ENCODE results near the gene SLC16A8.

SLC16A8 gene

DNA sequence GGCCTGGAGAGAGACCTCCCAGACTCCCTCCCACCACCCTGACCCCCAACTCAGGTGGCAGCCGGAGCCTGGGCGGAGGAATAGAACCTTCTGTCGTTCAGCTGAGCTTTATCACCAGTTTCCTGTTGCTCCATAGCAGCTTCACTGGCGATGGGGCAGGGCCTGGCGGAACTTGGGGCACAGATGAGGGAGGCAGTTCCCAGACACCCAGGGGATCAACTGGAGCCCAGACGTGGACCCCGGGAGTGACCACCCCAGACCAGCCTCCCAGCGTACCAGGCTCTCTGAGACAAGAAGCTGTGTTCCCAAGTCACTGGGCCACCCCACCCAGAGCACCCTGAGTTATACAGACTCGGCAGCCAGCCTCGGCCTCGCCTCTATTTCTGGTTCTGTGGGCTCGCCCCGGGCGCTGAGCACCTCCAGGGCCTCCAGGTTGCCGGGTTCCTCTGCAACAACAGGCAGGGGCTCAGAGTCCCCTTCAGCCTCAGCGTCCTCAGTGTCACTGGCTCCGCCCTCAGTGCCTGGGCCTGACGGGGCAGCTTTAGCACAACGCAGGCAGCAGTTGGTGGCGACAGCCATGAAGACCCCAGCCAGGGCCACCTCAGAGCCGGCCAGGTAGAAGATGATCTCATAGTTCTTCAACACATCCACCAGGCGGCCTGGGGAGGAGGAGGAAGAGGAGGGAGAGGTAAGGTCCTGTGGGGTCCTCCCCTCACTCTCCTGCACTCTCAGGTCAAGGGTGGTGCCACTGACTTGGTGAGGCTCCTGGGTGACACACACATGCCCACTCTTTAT, 5.7 kb downstream of the SLC16A8 start:
- Histone ChIP-seq H3K4me3 (no peak overlapping the region), H3K9ac (ENCODE audit: insufficient read length) (no peak overlapping the region), H3K27ac (no peak overlapping the region), H3K36me3 (ENCODE audit: insufficient read depth, low read length) (no peaks in the 10 kb centered on the region), H3K9me3 (ENCODE audit: low read depth, low read length) (no peaks in the 10 kb centered on the region)
- DNase-seq (ENCODE audit: low read depth, low spot score): no peak
- TF ChIP-seq FOXP2 (optimal IDR thresholded peaks at IDR 0.05; ENCODE audit: control extremely low read depth, extremely low read length, insufficient read depth) (no peak), POLR2AphosphoS5 (IDR thresholded peaks at IDR 0.05; ENCODE audit: borderline replicate concordance, low read depth, low read length) (no peak), EZH2 (IDR thresholded peaks at IDR 0.05) (no peak)

DNA sequence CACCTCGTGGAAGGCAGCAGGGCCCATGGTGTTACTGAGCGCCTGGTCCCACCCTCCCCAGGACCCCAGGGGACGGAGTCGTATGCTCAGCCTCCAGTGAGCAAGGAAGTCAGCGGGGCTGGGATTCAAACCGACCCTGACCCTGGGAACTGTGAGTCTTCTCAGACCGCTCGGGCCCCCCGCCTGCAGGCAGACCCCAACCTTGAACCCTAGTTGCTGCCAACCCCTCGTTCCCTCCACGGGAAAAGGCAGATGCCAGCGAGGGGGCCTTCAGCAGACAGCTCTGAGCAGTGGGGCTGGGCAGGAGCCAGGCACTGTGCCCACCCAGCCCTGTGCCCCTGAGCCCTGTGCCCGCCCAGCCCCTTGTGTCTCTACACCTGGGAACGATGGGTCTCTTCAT, 6.4 kb downstream of the SLC16A8 start:
- no peak for TF ChIP-seq EZH2 (IDR thresholded peaks at IDR 0.05)
- TF ChIP-seq FOXP2 (optimal IDR thresholded peaks at IDR 0.05; ENCODE audit: control extremely low read depth, extremely low read length, insufficient read depth): no peak

DNA sequence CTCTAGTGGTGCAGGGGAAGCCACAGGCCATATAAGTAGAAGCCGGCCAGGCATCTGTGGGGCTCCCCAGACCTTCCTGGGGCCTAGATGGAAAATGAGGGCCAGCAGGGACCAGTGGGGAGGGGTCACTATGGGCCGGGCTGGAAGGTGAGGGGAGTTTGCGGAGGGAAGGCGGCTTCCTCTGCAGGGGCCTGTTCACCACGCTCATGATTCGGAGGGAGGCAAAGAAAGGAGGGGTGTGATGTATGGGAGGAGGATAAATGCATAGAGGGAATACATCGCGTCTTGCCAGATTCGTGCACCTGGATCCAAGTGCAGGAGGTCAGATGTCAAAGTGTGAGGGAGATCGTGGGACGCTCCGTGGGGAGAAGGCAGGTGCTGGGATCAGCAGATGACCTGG, 6.9 kb downstream of the SLC16A8 start:
- Histone ChIP-seq H3K27ac (no peak overlapping the region), H3K36me3 (ENCODE audit: insufficient read depth, low read length) (no peaks in the 10 kb centered on the region; the same call in 1 of the 2 replicates), H3K9me3 (ENCODE audit: low read depth, low read length) (no peaks in the 10 kb centered on the region), H3K9ac (ENCODE audit: insufficient read length) (no peak overlapping the region), H3K4me3 (no peak overlapping the region)
- TF ChIP-seq FOXP2 (optimal IDR thresholded peaks at IDR 0.05; ENCODE audit: control extremely low read depth, extremely low read length, insufficient read depth) (no peak), POLR2AphosphoS5 (IDR thresholded peaks at IDR 0.05; ENCODE audit: borderline replicate concordance, low read depth, low read length) (no peak), EZH2 (IDR thresholded peaks at IDR 0.05) (no peak)
- no peak for DNase-seq (ENCODE audit: low read depth, low spot score)

More for the DNA sequence above, 6.4 kb downstream of the SLC16A8 start:
- H3K4me3 ChIP-seq: no peak overlapping the region
- no peak overlapping the region for H3K9ac ChIP-seq (ENCODE audit: insufficient read length)
- no peak overlapping the region for H3K27ac ChIP-seq
- H3K36me3 ChIP-seq (ENCODE audit: insufficient read depth, low read length): no peaks in the 10 kb centered on the region; the same call in 1 of the 2 replicates
- no peaks in the 10 kb centered on the region for H3K9me3 ChIP-seq (ENCODE audit: low read depth, low read length)
- DNase-seq (ENCODE audit: low read depth, low spot score): no peak

DNA sequence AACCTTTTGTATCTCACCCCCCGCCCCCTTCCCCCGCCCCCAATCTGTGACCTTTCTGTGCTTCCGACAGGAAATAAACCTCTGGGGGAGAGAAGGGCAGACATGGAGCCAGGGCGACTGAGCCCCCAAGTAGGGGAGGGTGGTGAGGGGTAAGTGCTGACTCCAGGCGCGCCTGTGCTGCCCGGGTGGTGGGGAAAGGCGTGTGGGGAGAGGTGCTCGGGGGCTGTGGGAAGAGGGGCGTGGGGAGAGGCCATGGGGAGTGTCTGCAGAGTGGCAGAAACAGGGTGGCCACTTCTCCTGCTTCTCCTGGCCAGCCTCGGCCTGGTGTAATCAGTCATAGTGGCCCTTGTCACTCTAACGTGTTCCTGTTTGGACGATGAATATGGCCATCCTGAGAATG, 8.0 kb downstream of the SLC16A8 start:
- no peak for TF ChIP-seq EZH2 (IDR thresholded peaks at IDR 0.05)
- no peak for TF ChIP-seq POLR2AphosphoS5 (IDR thresholded peaks at IDR 0.05; ENCODE audit: borderline replicate concordance, low read depth, low read length)
- TF ChIP-seq FOXP2 (optimal IDR thresholded peaks at IDR 0.05; ENCODE audit: control extremely low read depth, extremely low read length, insufficient read depth): no peak
- Histone ChIP-seq H3K9me3 (ENCODE audit: low read depth, low read length) (no peaks in the 10 kb centered on the region), H3K4me3 (no peak overlapping the region), H3K9ac (ENCODE audit: insufficient read length) (no peak overlapping the region), H3K27ac (no peak overlapping the region), H3K36me3 (ENCODE audit: insufficient read depth, low read length) (no peaks in the 10 kb centered on the region; the same call in 1 of the 2 replicates)
- DNase-seq (ENCODE audit: low read depth, low spot score): no peak

DNA sequence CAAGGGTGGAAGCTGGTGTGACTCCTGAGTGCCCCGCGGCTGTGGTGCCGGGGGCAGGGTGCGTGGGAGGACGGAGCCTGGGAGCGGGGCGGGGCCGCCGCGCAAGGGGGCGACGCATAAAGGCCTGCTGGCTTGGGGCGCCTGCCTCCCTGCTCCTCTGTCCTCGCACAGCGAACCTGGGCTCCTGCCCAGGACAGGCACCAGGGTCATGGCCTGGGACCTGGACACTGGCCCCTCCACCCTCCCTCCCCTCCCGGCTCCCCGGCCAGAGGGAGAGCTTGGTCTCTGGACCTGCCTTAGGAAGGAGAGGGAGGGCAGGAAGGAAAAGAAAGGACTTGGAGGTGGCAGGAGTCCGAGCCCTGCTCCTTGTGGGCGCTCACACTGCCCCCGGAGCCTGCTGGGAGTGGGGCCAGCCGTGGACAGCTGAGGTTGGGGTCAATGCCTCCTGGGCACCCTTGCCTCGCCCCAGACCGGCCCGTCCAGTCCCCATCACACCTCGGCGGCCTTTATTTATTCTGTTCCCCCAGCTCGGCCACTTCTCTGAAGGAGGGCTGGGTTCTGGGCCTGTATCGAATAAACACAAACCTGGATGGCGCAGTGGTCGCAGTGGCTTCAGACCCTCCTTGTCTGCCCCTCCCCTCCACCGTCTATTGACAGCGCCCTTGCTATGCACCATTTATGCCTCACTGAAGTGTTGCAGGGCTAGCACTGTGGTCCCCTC, 8.7 kb downstream of the SLC16A8 start:
- DNase-seq (ENCODE audit: low read depth, low spot score): no peak
- no peak for TF ChIP-seq FOXP2 (optimal IDR thresholded peaks at IDR 0.05; ENCODE audit: control extremely low read depth, extremely low read length, insufficient read depth)
- no peak for TF ChIP-seq POLR2AphosphoS5 (IDR thresholded peaks at IDR 0.05; ENCODE audit: borderline replicate concordance, low read depth, low read length)
- no peak for TF ChIP-seq EZH2 (IDR thresholded peaks at IDR 0.05)
- Histone ChIP-seq H3K9ac (ENCODE audit: insufficient read length) (no peak overlapping the region), H3K9me3 (ENCODE audit: low read depth, low read length) (no peaks in the 10 kb centered on the region), H3K4me3 (no peak overlapping the region), H3K36me3 (ENCODE audit: insufficient read depth, low read length) (no peaks in the 10 kb centered on the region; the same call in 1 of the 2 replicates), H3K27ac (no peak overlapping the region)

DNA sequence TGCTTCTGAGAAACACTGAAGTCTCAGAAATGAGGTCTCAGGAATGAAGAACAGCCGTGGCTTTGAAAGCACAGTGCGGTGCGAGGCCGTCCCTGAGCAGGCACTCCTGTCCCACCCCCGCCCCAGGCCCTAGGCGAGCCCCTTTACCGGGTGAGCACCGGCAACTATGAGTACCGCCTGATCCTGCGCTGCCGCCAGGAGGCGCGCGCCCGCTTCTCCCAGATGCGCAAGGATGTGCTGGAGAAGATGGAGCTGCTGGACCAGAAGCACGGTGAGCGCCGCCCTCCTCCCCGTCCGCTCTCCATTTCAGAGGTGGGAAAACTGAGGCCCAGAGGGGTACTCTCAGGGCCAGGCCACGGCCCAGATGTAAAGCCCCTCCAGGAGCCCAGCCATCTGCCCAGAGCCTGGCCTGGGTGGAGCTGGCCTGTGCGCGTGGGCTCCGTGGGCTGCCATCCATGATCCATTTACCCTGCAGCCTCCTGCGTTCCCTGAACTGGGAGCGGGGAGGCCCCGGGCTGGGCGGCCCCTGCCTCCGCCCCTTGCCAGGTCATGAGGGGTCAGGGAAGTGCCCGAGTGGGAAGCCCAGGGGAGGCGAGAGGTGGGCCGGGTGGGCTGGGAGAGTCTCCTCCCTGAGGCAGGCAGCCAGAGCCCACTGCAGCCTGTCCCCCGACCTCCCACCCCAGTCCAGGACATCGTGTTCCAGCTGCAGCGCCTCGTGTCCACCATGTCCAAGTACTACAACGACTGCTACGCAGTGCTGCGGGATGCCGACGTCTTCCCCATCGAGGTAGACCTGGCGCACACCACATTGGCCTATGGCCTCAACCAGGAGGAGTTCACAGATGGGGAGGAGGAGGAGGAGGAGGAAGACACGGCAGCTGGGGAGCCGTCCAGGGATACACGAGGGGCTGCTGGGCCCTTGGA, 9.5 kb downstream of the SLC16A8 start:
- Histone ChIP-seq H3K36me3 (ENCODE audit: insufficient read depth, low read length) (no peaks in the 10 kb centered on the region; the same call in 1 of the 2 replicates), H3K9me3 (ENCODE audit: low read depth, low read length) (no peaks in the 10 kb centered on the region), H3K27ac (no peak overlapping the region), H3K9ac (ENCODE audit: insufficient read length) (no peak overlapping the region), H3K4me3 (no peak overlapping the region)
- TF ChIP-seq POLR2AphosphoS5 (IDR thresholded peaks at IDR 0.05; ENCODE audit: borderline replicate concordance, low read depth, low read length) (no peak), FOXP2 (optimal IDR thresholded peaks at IDR 0.05; ENCODE audit: control extremely low read depth, extremely low read length, insufficient read depth) (no peak), EZH2 (IDR thresholded peaks at IDR 0.05) (no peak)
- no peak for DNase-seq (ENCODE audit: low read depth, low spot score)

DNA sequence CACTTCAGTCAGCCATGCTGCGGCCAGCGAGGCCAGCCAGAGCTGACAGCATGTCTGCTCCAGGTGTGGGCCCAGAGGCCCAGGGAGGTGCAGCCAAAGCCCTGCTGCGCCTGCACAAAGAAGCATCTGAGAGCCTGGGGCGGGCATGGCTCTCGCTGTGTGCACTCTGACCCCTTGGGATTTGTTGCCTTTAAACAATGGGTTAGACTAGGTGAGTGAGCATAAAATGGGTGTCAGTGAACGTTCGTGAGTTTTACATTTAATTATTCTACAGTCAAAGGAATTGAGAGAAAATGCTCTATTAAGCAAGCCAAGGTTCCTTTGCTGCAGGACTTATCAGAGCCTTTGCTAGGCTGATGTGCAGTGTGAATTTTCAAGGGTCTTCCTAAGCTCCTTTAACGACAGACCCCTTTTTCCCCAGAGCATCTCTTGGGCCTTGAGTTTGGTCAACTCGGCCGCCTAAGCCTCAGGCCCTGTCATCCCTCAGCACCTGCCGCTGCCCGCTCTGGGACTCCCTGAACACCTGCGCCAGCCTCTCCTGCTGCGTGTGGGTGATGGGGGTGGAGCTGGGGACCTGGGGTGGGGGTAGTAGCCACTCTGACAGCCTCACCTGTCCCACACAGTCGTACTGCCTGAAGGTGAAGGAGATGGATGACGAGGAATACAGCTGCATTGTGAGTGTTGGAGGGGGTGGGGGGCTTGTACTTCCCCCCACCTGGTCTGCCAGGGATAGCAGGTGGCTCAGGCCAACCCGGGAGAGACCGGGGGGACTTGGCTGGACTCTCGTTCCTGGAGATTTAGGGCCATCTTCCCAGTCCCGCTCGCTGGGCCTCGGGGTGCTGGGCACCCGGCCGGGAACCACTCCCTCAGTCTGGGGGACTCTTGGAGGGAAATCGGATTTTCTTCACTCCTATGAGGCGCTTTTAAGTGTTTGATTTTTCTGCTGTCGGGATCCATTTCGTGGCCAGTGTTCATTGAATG, 10.5 kb downstream of the SLC16A8 start:
- Histone ChIP-seq H3K36me3 (ENCODE audit: insufficient read depth, low read length) (no peaks in the 10 kb centered on the region; the same call in 1 of the 2 replicates), H3K27ac (no peak overlapping the region), H3K9ac (ENCODE audit: insufficient read length) (no peak overlapping the region), H3K9me3 (ENCODE audit: low read depth, low read length) (no peaks in the 10 kb centered on the region), H3K4me3 (no peak overlapping the region)
- TF ChIP-seq EZH2 (IDR thresholded peaks at IDR 0.05): no peak
- TF ChIP-seq FOXP2 (optimal IDR thresholded peaks at IDR 0.05; ENCODE audit: control extremely low read depth, extremely low read length, insufficient read depth): no peak
- TF ChIP-seq POLR2AphosphoS5 (IDR thresholded peaks at IDR 0.05; ENCODE audit: borderline replicate concordance, low read depth, low read length): no peak
- DNase-seq (ENCODE audit: low read depth, low spot score): no peak
